ENCODE results near the gene TLE3.
"Not testable (repeated sequence)": the region's sequence is repeated elsewhere in the genome, so short reads cannot be mapped to it uniquely, and the experiment has no call there.

The TLE3 gene

GRCh38 chr15:70097321-70098152 is at the start of gene TLE3:
TSS of gene TLE3 (minus strand) at chr15:70097917. CDS start at chr15:70096798, 1,119 bp downstream.
- DNase-seq, result peak; percentile 70 to 100 (median 96)

DNA sequence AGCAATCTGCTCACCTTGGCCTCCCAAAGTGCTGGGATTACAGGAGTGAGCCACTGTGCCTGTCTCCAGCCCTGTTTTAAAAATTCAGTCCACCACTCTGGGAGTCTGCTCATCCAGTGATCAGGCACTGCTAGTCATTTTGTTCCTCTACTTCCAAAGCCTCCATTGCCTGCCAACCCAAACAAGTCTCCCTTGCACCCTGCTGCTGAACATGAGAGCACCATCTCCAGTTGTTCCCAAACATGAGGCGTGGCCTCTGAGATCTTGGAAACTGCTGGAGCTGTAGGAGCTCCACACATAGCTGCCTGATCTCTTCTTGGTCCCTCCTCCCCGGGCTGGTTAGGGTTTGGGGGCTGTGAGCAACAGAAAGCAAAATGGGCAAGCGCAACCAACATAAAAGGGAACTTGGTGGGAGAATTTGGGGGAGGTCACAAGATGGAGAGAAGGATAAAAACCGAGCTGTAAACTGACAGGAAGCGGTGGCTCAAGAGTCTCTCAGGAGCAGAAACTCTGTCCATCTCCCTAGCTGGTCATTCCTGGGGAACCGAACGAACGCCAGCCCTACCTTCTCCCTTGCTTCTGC is 49.6 kb upstream of the TLE3 start:
- DNase-seq, result no peak

GRCh38 chr15:70146771-70147170 is 49.1 kb upstream of the TLE3 start:
- no peak for DNase-seq

GRCh38 chr15:70146162-70146561 is 48.4 kb upstream of the TLE3 start:
- DNase-seq, result no peak

- DNase-seq, result no peak
Observed at GRCh38 chr15:70145261-70145660, 47.5 kb upstream of the TLE3 start.

DNA sequence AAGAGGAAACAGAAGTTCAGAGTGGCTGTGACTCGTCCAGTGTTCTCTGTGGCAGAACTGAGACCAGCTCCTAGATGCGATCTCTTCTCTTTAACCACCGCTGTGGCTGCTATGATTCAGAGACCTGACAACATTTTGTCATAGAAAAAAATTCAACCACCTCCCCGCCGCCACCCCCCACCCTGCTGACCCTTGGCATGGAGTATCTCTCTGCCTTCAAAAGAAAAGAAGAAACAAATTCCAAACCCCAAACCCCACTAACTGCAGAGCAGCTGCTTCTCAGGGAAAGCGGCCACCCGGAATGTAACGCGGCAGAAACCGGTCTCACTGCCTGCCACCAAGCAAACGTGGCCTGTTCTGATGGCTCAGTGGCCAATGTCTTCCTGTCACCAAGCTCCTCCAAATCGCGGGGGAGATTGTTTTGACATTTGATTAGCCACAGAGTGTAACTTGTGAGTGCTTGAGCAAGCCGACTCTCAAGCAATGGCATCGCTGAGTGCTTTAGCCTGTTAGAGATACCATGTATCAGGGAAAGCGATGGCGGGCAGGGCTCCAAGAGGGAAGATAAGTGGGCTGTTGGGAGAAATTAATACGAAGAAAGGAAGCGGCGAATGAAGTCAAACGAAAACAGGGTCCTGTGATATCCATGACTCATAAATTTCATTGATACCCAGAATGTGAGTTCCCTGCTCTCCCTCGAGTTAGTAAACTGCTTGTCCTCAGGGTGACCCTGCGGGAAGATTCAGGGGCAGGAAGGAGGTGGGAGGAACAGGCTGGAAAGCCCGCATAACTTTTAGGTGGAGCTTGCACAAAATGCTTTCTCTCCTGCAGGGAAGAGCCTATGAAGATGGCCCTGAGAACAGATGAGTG is 44.8 kb upstream of the TLE3 start:
- DNase-seq, result peak in 1 of 56 donors; percentile 12

DNA sequence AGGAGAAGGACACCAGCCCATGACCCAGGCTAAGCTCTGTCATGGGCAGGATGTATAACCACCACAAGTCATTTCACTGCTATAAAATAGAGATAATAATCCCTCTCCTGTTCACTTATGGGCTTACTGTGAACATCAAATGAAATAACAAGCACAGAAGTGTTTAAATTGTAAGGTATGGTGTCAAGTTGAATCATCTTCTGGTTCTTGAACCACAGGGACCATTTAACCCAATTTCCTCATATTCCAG is 44.3 kb upstream of the TLE3 start:
- no peak for DNase-seq

- DNase-seq, result no peak
Observed at GRCh38 chr15:70141376-70142071, 43.8 kb upstream of the TLE3 start.

DNA sequence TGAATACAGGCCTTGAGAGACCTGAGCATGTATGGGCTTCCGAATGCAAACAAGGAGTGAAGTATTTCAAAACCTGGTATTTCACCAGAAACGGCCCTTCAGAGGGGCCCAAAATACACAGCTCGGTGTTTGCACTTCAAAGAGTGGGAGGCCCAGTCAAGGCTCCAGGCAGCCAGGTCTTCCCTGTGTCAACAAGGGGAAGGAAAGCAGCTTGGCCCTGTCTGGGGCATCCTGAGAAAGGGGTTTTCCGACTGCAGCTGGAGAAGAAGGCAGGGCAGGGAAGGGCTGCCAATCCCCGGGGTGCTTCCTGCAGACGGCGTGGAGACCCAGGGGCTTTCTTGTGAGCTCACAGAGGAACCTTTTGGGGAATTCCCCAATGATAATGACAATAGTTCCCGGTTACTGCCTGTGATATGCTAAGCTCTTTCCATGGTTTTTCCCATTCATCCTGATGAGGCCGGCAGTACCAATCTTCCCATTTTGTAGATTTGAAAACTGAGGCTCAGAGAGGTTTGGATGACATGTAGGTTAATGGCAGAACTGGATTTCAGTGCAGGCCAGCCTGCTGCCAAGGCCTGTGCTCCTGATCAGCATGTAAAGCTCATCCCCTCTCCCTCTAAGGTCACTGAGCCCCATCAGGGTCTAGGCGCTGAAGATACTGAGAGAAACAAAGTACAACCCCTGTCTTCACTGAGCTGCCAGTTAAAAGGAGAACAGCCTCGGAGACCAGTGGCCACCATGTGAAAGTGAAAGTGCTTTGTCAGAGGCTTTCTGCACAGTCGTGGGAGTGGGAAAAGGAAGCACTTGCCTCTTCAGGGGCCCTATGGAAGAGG is 43.0 kb upstream of the TLE3 start:
- peak in 1 of 56 donors; percentile 25 for DNase-seq

GRCh38 chr15:70140025-70140542 is 42.4 kb upstream of the TLE3 start:
- no peak for DNase-seq

DNA sequence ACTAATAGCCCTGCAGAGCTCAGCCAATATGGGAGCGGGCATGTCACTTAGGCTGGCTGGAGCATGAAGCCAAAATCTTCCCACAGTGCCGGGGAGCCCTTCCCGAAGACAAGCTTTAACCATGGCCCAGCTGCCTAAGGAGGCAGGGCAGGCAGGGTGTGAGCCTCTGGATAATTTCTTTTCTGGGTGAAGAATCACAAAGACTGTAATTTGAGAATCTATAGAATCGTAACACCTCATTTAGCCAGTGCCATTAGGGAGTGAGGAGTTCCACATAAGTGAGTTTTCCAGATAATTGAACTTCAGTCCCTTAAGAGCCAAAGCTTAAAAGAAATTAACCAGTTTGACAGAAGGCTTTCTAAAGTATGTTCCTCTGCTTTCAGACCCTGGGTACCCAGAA is 40.2 kb upstream of the TLE3 start:
- DNase-seq, result no peak

DNA sequence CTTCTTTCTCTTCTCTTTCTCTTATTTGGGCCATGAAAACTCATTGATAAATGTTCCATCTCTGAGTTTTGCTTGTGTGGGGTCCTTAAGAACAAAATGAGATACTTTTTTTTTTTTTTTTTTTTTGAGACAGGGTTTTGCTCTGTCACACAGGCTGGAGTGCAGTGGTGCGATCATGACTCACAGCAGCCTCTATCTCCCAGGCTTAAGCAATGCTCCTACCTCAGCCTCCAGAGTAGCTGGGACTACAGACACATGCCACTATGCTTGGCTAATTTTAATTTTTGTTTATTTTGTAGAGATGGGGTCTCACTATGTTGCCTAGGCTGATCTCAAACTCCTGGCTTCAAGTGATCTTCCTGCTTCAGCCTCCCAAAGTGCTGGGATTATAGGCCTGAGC is 39.3 kb upstream of the TLE3 start:
- DNase-seq, result not testable (repeated sequence)

GRCh38 chr15:70133781-70134421 is 36.2 kb upstream of the TLE3 start:
- no peak for DNase-seq

DNA sequence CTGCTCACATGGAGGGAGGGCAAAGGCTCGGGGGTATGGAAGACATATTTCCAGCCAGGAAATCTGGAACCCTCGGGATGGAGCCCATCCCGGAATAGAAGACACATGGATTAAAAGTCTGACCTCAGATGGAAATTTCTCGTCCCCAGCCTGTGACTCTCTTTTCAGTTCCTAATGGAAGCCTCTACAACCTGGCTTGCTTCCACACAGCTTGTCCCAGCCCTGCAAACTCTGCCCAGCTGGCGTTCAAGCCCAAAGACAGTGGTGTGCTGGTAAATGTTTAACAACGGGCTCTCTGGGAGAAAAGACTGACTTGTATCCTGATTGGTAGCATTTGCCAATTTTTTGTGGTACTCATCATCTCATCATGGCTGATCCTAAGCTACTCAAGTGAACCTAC is 35.6 kb upstream of the TLE3 start:
- DNase-seq, result peak in 13 of 56 donors; percentile 5 to 49 (median 18)

GRCh38 chr15:70132571-70132970 is 34.9 kb upstream of the TLE3 start:
- DNase-seq, result no peak

DNA sequence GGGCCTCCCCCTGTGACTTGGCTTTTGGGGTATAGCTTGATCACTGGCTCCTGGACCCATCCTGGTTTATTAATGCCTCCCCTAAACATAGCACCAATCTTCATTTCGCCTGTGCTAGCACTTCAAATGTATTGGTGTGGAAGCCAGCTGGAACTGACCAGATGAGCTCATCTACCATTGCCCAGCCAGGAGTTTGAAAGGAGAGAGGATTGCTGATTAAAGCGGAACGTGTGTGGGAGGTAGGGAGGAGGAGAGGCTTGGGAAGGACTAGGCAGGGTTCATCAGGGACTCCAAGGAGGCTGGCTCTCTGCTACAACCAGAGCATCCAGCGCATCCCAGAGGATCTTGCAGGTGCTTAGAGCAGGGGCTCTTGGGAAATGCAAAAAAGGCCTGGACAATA is 34.4 kb upstream of the TLE3 start:
- DNase-seq, result no peak

DNA sequence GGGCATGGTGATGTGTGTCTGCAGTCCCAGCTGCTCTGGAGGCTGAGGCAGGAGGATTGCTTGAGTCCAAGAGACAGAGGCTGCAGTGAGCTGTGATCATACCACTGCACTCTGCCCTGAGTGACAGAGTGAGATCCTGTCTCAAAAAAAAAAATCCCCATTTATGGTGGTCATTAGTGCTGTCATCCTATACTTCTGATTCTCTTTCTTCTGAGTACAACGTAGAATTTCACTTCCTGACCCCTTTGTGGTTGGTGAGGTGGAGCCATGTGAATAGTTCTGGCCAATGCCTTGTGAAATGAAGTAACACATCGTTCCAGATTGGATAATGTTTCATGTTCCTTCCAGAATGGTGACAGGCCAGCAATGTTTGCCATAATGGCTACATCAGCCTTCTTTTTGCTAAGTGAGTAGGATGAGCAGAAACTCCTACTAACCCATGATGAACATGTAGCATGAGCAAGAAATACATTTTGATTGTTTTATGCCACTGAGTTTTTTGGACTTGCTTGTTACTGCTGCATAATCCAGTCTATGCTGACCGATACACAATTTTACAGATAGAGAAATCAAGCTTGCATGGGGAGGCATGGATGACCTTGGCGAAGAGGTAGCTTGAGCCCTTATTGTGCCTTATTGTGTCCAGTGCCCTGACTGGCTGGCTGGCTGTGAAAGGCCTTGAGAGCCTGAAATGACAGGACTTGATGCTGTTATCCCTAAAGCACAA is 30.9 kb upstream of the TLE3 start:
- DNase-seq, result no peak

DNA sequence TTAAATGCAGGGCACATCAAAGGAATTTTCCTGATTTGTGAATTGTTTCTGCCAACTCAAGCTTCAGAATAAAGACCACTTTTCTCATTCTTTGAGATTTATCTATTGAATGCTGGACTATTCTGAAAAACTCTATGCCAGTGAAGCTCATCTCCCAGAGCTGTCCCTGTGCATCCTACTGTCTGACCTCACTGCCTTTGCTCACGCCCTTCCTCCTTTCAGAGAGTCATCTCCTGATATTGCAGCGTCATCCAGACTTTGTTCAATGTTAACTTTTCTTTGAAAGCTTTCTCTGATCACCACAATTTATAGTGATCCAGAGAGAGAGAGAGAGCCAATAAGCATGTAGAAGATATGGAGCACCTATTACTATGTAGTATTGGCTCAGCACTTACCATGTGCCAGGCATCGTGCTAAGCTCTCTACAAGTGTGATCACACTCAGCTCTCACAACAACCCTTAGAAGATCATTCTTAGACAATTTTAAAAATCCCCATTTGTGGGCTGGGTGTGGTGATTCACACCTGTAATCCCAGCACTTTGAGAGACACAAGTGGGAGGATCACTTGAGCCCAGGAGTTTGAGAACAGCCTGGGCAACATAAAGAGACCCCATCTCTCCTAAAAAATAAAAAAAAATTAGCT is 30.2 kb upstream of the TLE3 start:
- DNase-seq, result no peak

GRCh38 chr15:70127288-70127746 is 29.6 kb upstream of the TLE3 start:
- DNase-seq, result peak in 39 of 56 donors; percentile 7 to 73 (median 26)
